ENCODE measurements around the gene SPATS2. TPM values are rescaled to one million over a fixed set of nuclear protein-coding genes. Genes with fewer than 3 reads are reported as not detected.

Gene SPATS2
- total and polyA plus RNA-seq, 2 donors (not counting 1 experiment from before 2014, with no cell fraction given), result 22.1 to 43.6 TPM

- no peaks in the 10 kb centered on the region for H4K20me1 ChIP-seq (ENCODE audit: control insufficient read depth, extremely low read depth, insufficient read depth, low read length)
- no peak overlapping the region for H3K27ac ChIP-seq (ENCODE audit: insufficient read depth, low read length)
- H3K9ac ChIP-seq (ENCODE audit: insufficient read depth, low read length), result no peak overlapping the region
- no peak overlapping the region for H3K4me2 ChIP-seq (ENCODE audit: extremely low read depth, insufficient read depth, low read length)
- peaks cover 11% of the 10 kb centered on the region for H3K36me3 ChIP-seq (ENCODE audit: control insufficient read depth, insufficient read depth, low read length)
- no peaks in the 10 kb centered on the region for H3K27me3 ChIP-seq (ENCODE audit: control insufficient read depth, insufficient read depth, low read length)
- no peak for DNase-seq (ENCODE audit: low read depth in 2 of 2)
- H2AFZ ChIP-seq (ENCODE audit: low read length), result no peak overlapping the region
- no peak overlapping the region for H3K4me3 ChIP-seq (replicated peaks in 1 of 4; ENCODE audit: control extremely low read depth in 1 of 4, insufficient read depth in 1 of 4, low read depth in 3 of 4, low read length in 4 of 4)
- peaks cover 11% of the 10 kb centered on the region for H3K79me2 ChIP-seq (ENCODE audit: control insufficient read depth, insufficient read depth, low read length)
- TF ChIP-seq CTCF (conservative IDR thresholded peaks at IDR 0.05 in 1 of 2, IDR thresholded peaks at IDR 0.05 in 1 of 2; ENCODE audit: low read depth in 1 of 2, low read length in 2 of 2), result no peak
- no peak for TF ChIP-seq EZH2 (IDR thresholded peaks at IDR 0.05; ENCODE audit: low read length, missing control alignments)
- no peaks in the 10 kb centered on the region for H3K9me3 ChIP-seq (ENCODE audit: control insufficient read depth, insufficient read depth, low read depth, low read length)
- no peaks in the 10 kb centered on the region for H3K4me1 ChIP-seq (ENCODE audit: control insufficient read depth, extremely low read depth, insufficient read depth, low read length)
These were observed 39.9 kb upstream of the SPATS2 start for GRCh38 chr12:49327368-49327767.

- Histone ChIP-seq H3K27ac (ENCODE audit: insufficient read depth, low read length) (no peak overlapping the region), H3K9me3 (ENCODE audit: control insufficient read depth, insufficient read depth, low read depth, low read length) (no peaks in the 10 kb centered on the region), H3K4me2 (ENCODE audit: extremely low read depth, insufficient read depth, low read length) (no peak overlapping the region), H3K4me3 (replicated peaks in 1 of 4; ENCODE audit: control extremely low read depth in 1 of 4, insufficient read depth in 1 of 4, low read depth in 3 of 4, low read length in 4 of 4) (no peak overlapping the region), H3K36me3 (ENCODE audit: control insufficient read depth, insufficient read depth, low read length) (peaks cover 11% of the 10 kb centered on the region), H4K20me1 (ENCODE audit: control insufficient read depth, extremely low read depth, insufficient read depth, low read length) (no peaks in the 10 kb centered on the region), H3K9ac (ENCODE audit: insufficient read depth, low read length) (no peak overlapping the region), H3K27me3 (ENCODE audit: control insufficient read depth, insufficient read depth, low read length) (no peaks in the 10 kb centered on the region), H3K4me1 (ENCODE audit: control insufficient read depth, extremely low read depth, insufficient read depth, low read length) (no peaks in the 10 kb centered on the region), H2AFZ (ENCODE audit: low read length) (no peak overlapping the region), H3K79me2 (ENCODE audit: control insufficient read depth, insufficient read depth, low read length) (peaks cover 11% of the 10 kb centered on the region)
- no peak for DNase-seq (ENCODE audit: low read depth in 2 of 2)
- no peak for TF ChIP-seq EZH2 (IDR thresholded peaks at IDR 0.05; ENCODE audit: low read length, missing control alignments)
- no peak for TF ChIP-seq CTCF (conservative IDR thresholded peaks at IDR 0.05 in 1 of 2, IDR thresholded peaks at IDR 0.05 in 1 of 2; ENCODE audit: low read depth in 1 of 2, low read length in 2 of 2)
These were observed 39.4 kb upstream of the SPATS2 start for GRCh38 chr12:49327887-49328286.

- no peak for DNase-seq (ENCODE audit: low read depth in 2 of 2)
- Histone ChIP-seq H3K4me1 (ENCODE audit: control insufficient read depth, extremely low read depth, insufficient read depth, low read length) (no peaks in the 10 kb centered on the region), H3K4me2 (ENCODE audit: extremely low read depth, insufficient read depth, low read length) (no peak overlapping the region), H3K9ac (ENCODE audit: insufficient read depth, low read length) (no peak overlapping the region), H3K9me3 (ENCODE audit: control insufficient read depth, insufficient read depth, low read depth, low read length) (no peaks in the 10 kb centered on the region), H3K4me3 (replicated peaks in 1 of 4; ENCODE audit: control extremely low read depth in 1 of 4, insufficient read depth in 1 of 4, low read depth in 3 of 4, low read length in 4 of 4) (no peak overlapping the region), H4K20me1 (ENCODE audit: control insufficient read depth, extremely low read depth, insufficient read depth, low read length) (no peaks in the 10 kb centered on the region), H3K79me2 (ENCODE audit: control insufficient read depth, insufficient read depth, low read length) (peaks cover 6% of the 10 kb centered on the region), H2AFZ (ENCODE audit: low read length) (no peak overlapping the region), H3K27me3 (ENCODE audit: control insufficient read depth, insufficient read depth, low read length) (no peaks in the 10 kb centered on the region), H3K27ac (ENCODE audit: insufficient read depth, low read length) (no peak overlapping the region), H3K36me3 (ENCODE audit: control insufficient read depth, insufficient read depth, low read length) (peaks cover 11% of the 10 kb centered on the region)
- TF ChIP-seq EZH2 (IDR thresholded peaks at IDR 0.05; ENCODE audit: low read length, missing control alignments) (no peak), CTCF (conservative IDR thresholded peaks at IDR 0.05 in 1 of 2, IDR thresholded peaks at IDR 0.05 in 1 of 2; ENCODE audit: low read depth in 1 of 2, low read length in 2 of 2) (no peak)
These were observed 38.4 kb upstream of the SPATS2 start for GRCh38 chr12:49328816-49329215.
